HPDE6-E6E7 (cell line): ENCODE data around the gene DYSF.

Source experiments
- DNase-seq: peaks from one replicate; pipeline ENCODE4 v3.0.0; 2011; ENCODE audit warnings: missing footprints; ENCODE audit errors: extremely low spot score

DYSF gene

DNA sequence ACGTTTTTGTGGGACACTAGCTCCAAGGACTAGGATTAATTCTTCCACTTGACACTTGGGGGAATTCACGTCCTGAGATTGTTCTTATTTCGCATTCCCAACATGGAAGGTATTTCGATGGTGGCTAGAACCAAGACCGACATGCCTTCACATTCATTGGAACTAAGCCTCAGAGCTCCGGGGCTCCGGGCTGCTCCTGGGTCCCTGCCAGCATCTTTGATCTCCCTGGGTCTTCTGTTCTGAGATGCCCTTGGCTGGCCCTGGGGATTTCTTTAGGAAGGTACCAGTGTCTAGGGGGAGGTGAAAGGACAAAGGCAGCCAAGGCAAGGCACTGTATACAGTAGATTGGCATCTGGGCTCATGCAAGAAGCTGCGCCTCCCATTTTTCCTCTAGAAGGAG is 76.8 kb downstream of the DYSF start:
- no peak for DNase-seq

- peak; percentile 37 for DNase-seq
Observed at GRCh38 chr2:71530641-71531332, 77.4 kb downstream of the DYSF start.

DNA sequence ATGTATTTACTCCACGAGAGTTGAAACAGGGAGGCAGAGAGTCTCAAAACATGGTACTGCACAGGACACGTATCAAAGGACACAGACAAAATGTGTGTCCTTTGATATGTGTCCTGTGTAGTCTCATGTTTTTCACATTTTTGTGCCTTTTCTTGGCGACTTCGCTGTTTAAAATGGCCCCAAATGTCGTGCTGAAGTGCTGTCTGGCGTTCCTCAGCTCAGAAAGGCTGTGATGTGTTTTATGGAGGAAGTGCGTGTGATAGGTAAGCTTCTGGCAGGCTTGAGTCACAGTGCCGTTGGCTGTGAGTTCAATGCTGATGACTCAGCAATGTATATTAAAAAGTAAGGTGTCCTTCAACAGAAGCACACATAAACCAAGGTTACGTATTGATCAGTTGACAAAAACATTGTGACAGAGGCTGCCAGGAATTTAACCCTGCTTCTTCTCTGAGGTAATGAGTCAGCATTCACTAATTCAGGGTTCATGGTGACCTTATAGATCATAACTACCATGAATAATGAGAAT is 78.2 kb downstream of the DYSF start:
- peak; percentile 69 for DNase-seq

- no peak for DNase-seq
Observed at GRCh38 chr2:71532327-71532726, 79.0 kb downstream of the DYSF start.

DNA sequence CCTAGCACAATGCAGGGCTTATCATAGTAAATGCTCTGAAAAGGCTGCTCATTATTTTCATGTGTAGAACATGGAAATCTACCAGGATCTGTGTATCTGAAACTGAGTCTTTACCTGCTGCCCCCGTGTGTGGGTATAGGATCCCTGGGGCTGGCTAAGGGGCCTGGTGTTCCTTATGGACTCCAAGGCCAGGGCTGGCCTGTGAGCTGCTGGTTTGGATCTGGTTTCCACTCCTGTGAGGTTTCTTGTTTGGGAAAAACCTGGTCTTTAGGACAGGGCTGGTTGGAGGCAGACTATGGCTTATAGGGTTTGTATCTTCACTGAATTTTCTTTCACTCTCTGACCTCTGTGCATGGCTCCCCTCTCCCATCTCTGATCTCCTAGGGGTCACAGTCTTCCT is 80.8 kb downstream of the DYSF start:
- DNase-seq: no peak

GRCh38 chr2:71534826-71535225 is 81.5 kb downstream of the DYSF start:
- DNase-seq: no peak

DNA sequence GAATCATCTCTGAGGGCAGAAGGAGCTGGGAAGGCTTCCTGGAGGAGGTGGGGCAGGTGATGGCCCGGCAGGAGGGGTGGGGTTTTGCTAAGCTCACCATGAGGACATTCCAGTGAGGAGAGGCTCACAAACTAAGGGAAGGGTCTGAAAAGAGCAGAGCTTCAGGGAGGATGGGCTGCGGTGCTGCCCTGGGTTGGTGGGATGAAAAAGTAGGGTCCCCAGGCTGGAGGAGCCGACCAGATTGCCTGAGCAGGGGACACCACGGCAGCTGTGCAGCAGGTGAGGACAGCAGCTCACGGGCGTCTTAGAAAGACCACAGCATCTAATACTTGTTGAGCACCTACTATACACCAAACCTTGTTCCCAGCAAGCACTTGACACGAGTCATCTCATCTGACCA is 82.2 kb downstream of the DYSF start:
- DNase-seq: no peak

DNA sequence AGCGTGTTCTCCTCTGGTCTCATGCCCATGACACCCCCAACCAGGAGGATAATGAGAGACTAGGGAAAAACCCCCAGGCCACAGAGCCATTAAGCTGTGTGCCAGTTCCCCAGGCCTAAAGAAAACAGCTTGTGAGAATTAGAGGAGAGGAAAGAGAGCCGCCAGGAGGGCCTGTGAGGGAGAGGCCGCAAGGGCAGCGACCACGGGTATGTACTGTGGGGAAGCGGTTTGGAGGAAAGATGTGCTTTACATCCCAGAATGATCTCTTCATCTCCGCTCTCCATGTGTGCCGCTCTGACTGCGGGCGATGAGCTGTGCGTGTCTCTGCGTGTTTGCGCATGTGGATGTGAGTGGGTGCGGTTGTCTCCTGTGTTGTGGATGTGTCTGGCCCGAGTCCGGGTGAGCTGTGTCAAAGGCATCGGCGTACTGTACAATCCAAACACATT is 82.9 kb downstream of the DYSF start:
- DNase-seq: no peak

DNA sequence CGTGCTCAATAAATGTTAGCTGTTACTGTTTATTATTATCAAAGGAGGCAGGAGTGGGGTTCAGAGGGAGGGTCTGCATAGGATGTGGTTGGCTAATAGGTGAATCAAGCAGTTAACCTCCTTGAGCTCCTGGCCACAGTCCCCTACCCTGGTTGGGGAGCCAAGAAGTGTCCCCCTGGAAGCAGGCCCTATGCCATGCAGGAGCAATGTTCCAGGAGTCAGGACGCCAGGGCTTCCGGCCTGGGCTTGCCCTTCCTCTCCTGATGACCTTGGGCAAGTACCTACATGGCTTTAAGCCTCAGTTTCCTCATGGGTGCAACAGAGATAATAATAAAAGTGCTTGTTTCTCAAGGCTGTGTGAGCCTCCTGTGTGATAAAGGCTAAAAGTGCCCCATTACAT is 84.9 kb downstream of the DYSF start:
- DNase-seq: no peak

DNA sequence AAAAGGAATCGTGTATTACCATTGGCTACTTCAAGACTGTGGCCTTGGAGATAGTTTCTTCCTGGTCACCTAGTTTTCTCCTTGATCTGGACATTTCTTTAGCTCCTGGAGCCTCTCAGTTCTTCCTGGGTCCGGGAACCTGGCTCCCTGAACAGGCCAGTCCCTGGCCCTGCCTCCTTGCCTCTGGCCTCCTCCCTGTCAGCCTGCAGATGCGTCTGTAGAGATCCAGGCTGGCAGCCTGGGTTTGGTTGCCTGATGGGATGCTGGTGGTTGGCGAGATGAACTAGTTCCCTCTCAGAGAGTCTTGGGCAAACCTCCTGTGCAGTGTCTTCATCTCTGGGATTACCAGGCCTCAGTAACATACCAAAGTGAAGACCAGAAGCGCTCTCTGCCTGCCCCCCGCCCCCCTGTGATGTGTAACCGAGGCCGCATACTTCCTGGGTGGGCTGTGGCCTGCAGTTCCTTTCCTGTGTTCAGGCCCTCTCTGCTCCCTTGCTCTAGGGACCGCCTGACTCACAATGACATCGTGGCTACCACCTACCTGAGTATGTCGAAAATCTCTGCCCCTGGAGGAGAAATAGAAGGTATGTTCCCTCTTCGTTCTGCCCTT is 85.4 kb downstream of the DYSF start:
- DNase-seq: no peak

GRCh38 chr2:71540818-71541217 is 87.5 kb downstream of the DYSF start:
- DNase-seq: no peak

- DNase-seq: no peak
Observed at GRCh38 chr2:71544919-71545571, 91.7 kb downstream of the DYSF start.

GRCh38 chr2:71545572-71546274 is 92.4 kb downstream of the DYSF start:
- DNase-seq: peak; percentile 67

- DNase-seq: no peak
Observed at GRCh38 chr2:71546275-71546638, 92.9 kb downstream of the DYSF start.

DNA sequence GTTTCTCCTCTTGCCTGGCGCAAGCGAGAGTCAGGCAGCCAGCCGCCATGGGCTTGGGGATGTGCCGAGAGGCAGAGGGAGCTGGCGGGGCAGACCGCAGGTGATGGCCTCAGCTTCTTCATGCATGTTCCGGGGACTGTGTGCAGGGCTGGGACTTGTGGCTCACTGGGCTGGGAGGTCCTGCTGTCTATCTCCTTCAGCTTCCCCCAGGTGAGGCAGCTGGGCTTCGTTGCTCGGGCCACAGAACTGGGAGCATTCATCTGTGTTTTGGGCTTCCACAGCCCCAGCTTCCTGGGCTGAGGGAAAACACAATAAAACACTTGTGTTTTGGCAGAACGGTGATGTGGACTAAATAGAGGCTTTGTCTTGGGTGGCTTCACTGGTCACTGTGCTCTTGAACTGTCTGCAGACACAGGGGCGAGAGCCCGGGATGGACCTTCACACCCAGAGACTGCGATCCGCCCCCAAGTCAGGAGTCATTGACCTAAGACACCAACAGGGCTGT is 93.5 kb downstream of the DYSF start:
- DNase-seq: no peak

DNA sequence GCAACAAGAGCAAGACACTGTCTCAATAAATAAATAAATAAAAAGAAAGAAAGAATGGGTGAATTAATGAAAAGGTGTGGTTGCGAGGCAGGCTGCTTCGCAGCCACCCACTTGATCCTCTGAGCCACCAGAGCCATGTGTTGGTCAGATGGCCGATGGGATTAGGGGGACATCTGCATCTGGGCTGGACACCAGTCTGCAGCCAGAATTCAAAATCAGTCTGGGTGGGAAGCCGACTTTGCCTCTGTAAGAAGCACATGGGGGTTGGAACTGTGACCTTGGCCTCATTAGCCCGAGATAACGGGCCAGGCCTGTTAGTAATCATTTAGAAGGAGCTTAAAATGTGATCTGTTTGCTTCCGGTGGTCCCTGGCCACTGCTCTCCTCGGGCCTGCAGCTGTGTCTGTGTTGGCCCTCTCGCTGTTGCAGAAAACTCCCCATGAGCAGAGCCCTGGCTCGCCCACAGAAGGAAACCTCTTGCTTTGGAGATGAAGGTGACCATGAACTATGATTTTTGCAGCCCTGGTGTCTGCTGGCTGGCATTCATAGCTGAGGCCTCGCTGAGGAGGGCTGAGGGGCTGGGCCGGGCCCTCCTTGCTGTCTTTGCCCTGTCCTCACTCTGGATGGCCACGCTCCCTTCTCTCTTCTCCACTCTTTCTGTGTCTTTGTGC is 94.4 kb downstream of the DYSF start:
- DNase-seq: no peak

DNA sequence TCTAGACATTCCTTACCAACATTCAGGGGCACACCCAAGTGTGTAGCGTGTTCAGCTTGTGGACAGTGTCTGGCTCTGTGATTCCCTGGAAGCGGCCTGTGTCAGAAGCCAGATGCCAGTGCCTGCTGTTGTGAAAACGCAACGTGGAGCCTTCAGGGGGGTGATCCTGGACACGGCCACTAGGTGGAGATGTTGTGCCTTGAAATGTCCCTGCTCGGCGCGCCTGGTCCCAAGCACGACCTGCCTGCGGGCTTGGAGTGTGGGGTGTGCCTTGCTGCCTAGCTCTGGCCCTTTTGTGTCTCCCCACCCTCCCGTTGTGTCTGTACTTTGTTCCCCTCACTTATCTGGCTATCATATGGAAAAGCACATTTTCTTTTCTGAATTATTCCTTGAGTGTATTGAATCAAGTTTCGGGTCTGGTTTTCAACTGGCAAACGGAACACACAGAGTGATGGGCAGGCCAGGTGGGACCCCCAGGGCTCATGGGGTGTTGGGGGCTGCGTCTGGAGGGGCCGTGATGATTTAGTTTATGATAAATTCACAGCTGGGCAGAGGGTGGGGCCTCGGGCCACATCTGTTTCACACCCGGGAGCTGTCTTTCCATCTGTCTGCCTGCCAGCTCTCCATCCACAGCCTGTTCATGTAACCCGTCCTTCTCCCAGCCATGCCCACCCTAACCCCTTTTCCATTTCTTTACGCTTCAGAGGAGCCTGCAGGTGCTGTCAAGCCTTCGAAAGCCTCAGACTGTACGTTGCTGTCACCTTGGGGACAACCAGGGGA is 95.5 kb downstream of the DYSF start:
- peak; percentile 57 for DNase-seq

- no peak for DNase-seq
Observed at GRCh38 chr2:71550801-71551630, 97.7 kb downstream of the DYSF start.

- no peak for DNase-seq
Observed at GRCh38 chr2:71551631-71551915, 98.2 kb downstream of the DYSF start.

GRCh38 chr2:71552356-71552755 is 99.0 kb downstream of the DYSF start:
- DNase-seq: no peak
